GM21786 (cell line): ENCODE measurements around the gene LTBP4.
A peak's percentile ranks its signal among the peaks of the same experiment; 100 is the strongest.

Source experiments
- ATAC-seq: cut with Tn5 transposase; IDR thresholded peaks from one replicate; pipeline ENCODE4 v1.9.1; 2021; ENCODE audit not compliant: unreplicated experiment

The LTBP4 gene

GRCh38 chr19:40596608-40597328 is 4.4 kb upstream of the LTBP4 start:
- ATAC-seq: no peak

DNA sequence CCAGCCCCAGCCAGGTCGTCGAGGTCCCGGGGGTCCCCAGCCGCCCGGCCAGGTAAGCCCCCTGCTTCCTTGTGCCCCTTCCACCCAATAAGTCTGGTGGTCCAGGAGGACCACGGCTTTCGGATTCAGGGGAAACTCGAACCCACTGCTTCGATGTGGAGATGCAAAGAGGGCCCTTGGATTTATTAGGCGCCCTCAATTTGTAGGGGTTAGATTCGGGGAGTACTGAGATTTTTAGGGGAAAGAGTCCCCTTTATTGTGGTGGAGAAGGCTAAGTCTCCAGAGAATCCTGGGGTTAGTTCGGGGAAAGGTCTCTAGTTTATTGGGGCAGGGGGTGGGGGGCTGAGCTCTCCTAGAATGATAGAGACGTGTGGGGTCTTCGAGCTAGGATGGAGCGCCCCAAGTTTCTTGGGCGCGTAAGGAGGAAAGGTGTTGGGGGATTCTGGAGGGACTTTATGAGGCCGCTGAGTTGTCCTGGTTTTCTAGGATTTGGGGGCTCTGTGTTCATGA is 3.8 kb upstream of the LTBP4 start:
- ATAC-seq: no peak

DNA sequence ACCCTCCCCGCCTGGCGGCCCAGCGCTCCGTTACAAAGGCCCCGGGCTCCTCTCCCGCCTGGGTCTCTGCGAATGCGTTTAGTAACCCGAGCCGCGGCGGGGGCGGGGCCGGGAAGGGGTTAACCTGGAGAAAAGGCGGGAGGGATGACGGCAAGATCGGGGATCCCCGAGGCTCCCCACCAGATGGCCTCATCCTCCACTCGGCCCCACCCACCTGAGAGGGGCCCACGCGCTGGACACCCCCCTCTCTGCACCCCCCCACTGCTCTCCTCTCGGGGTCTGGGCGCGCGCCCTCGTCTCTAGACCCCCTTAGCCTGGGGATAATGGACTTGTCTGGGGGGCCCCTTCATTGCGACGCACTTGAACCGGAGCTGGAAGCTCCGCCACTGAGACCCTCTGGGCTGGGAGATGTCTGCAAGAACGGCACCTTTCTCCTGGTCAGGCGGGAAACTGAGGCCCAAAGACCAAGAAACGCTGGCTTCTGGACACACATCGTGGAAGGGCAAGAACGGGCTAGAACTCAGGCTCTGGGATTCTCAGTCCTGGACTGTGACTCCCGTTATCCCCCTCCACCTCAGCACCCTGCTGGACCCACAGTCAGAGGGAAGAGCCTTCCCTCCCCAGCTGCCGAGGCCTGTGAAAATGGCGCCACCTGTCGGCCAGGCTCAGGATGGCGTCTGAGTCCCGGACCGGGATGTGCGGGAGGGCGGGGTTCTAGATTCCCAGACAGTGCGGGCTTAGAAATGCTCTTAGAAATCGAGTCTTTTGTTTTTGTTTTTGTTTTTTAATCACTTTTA is 2.9 kb upstream of the LTBP4 start:
- no peak for ATAC-seq

DNA sequence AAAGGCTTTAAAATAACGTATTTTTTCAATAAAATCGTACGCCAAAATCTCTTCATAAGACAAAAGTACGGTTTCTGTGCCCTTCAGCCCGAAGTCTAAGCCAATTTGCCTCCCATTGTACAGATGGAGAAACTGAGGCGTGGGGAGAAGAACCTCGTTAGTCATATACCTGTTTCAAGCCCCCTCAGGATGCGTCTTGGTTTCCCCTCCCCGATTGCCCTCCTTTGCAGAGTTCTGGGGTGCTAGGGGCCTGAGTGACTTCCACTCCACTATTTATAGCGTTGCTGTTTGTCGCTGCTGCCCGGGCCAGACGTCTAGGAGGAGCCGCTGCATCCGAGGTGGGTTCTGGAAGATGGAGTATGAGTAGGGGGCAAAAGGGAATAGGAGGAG is 2.3 kb upstream of the LTBP4 start:
- no peak for ATAC-seq

DNA sequence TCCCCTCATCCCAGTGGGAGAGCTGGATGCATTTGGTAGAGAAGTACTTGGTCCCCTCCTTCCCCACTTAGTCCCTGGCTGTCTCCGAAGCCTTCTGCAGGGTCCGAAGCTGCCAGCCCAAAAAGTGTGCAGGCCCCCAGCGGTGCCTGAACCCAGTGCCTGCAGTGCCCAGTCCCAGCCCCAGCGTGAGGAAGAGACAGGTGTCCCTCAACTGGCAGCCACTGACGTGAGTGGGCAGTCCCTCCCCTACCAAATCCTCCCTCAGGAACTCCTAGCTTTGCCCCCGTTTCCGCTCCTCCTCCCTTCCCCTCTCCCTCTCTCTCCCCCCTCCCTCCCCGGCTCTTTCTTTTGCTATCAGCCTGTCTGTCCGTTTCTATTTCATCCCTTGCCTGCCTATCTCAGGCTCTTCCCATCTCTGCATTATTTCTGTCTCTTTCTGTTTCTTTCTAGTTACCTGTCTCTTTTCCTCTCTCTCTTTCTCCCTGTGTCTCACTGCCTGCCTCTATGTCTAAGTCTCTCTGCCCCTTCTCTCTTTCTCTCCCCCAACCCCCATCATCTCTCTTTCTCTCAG is 1.8 kb upstream of the LTBP4 start:
- no peak for ATAC-seq

DNA sequence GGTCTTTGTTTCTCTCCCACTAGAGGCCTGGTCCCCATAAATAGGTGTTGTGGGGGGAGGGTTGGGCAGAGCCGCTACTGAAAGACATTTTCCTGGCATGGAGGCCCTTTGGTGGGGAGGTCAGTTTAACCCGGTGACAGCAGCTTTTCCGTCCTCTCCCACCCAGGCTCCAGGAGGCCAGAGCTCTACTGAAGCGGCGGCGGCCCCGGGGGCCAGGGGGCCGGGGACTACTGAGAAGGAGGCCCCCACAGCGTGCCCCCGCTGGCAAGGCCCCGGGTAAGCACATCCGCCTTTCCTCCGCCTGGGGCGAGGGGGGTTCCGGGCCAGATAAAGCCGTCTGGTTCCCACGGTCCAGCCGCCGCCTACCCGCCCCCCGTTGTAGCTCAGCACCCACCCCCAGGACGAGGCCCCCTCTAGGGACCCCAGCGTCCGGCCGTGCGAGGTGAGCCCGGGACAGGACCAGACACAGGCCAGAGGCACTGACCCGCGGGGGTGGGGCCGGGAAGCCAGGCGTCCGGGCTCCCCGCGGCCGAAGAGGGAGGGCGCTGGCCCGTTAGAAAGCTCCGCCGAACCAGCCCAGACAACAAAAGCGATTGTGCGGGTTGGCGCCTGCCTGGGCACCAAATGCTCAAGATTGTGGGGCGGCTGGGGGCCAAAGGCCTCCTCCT is 1.1 kb upstream of the LTBP4 start:
- ATAC-seq: no peak

DNA sequence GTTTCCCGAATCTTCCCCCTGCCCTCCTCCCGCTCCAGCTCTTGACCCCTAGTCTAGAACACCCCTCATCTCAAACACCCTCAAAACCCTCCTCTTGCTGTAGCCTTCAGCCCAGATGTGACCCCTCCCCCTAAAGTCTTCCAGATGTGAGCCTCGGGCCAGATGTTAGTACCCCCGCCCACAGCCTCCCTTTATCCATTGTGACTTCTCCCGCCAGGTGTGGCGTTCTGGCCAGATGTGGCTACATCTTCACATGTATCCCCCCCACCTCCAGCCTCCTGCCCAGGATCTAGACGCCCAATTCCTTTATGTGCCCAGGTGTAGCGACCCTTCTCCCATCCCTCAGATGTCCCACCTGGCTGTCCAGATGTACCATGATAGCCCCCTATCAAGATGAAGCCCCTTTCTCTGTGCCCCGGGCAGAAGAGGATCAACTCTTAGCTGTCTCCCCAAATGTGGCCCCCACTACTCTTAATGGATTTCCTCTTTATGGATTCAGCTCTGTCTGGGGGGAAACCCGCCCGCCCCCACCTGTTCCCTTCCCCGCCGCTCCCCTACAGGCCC is 517 bp upstream of the LTBP4 start:
- no peak for ATAC-seq

GRCh38 chr19:40603071-40603388 is 1.9 kb downstream of the LTBP4 start:
- ATAC-seq: no peak

- peak; percentile 75 for ATAC-seq
These were observed 2.4 kb downstream of the LTBP4 start for GRCh38 chr19:40603389-40604170.

GRCh38 chr19:40604171-40604646 is 3.0 kb downstream of the LTBP4 start:
- ATAC-seq: no peak

- no peak for ATAC-seq
These were observed 3.6 kb downstream of the LTBP4 start for GRCh38 chr19:40604647-40605215.

DNA sequence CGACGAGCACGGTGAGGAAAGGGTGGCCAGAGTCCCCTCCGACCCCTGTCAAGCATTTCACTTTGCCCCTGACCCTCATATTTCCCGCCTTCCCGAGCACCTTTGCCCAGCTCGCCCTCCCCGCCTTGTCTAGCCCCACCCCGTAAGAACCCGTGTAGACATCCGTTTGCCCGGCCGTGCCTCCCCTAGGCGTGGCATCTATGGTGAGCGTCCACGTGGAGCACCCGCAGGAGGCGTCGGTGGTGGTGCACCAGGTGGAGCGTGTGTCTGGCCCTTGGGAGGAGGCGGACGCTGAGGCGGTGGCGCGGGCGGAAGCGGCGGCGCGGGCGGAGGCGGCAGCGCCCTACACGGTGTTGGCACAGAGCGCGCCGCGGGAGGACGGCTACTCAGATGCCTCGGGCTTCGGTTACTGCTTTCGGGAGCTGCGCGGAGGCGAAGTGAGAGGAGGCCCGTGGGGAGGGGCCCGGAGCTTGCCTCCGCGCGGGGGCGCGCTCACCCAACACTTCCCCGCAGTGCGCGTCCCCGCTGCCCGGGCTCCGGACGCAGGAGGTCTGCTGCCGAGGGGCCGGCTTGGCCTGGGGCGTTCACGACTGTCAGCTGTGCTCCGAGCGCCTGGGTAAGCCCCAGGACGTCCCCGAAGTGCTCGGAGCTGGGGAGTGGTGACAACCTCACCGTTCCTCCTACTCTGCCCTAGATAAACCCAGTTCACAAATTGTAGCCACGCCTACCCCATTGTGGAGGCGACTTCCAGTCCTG is 4.2 kb downstream of the LTBP4 start:
- peak; percentile 20 for ATAC-seq

DNA sequence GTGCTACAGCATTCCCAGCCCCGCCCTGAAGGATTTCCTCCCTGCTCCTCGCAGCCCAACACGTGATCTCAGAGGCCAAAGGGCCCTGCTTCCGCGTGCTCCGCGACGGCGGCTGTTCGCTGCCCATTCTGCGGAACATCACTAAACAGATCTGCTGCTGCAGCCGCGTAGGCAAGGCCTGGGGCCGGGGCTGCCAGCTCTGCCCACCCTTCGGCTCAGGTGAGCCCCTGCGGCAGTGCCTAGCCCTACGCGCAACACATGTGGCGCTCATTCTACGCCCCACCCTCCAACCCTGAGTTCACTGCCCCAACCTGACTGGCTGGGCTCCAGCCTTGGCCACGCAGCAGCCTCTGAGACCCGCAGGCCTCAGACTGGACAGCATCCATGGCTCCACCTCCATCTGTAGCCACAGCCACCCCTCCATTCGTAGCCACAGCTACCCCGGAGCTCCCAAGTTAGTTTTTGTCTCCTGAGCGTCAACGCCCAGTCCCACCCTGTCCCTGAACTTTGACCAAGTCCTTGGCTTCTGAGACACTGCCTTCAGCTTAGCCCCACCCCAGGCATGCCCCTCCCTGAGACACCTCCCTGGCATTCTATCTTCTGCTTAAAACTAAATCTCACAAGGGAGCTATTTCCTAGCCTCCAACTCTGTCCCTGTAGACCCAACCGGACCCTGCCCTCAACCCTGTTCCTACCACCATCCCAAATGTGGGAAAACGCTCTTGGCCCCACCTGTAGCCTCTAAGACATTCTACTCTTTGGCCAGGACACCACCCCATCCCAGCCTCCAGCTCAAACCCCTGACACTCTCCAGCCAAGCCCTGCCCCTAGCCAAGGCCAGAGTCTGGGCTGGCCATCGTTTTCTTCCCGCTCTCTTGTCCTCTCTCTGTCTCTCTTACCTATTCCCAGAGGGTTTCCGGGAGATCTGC is 6.4 kb downstream of the LTBP4 start:
- ATAC-seq: no peak

- no peak for ATAC-seq
These were observed 7.1 kb downstream of the LTBP4 start for GRCh38 chr19:40608240-40608621.

- no peak for ATAC-seq
These were observed 7.8 kb downstream of the LTBP4 start for GRCh38 chr19:40608957-40609356.

GRCh38 chr19:40609561-40610395 is 8.6 kb downstream of the LTBP4 start:
- ATAC-seq: peak; percentile 41

DNA sequence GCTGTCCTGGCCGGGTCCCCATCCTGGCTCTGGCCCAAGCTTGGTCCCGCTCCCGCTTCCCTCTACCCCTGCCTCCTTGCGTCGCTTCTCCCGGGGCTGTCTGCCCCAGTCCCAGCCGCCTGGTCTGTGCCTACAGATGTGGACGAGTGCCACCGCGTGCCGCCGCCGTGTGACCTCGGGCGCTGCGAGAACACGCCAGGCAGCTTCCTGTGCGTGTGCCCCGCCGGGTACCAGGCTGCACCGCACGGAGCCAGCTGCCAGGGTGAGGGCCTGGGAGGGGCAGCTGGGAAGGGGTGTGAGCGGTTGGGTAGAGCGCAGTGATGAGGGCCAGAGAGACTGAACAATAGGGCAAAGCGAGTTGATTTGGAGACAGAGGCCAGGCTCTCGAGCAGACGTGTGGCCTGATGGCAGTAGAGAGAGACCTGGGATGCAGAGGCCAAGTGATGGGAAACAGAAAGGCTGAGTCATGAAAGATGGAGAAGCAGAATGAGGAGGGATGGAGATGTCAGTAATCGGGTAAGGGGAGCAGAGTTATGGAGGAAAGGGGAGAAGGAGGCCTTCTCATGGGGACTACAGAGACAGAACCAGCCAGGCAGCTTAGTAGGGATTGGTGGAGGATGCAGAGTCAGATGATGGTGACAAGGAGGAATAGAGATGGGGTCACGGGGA is 9.4 kb downstream of the LTBP4 start:
- ATAC-seq: no peak
